GM10266 (cell line): ENCODE data around the gene LGALSL.

Experiments used
- DNase-seq: peaks from one replicate; pipeline ENCODE4 v3.0.0; 2012; ENCODE audit errors: extremely low spot score
- TF ChIP-seq, protein P1 (sequence below): IDR thresholded peaks from 2 replicates; pipeline ENCODE4 v1.5.1; 2012; ENCODE audit warnings: mild to moderate bottlenecking, low read depth; ENCODE audit not compliant: control insufficient read depth, insufficient read depth; ENCODE audit errors: missing control alignments

Gene LGALSL

DNA sequence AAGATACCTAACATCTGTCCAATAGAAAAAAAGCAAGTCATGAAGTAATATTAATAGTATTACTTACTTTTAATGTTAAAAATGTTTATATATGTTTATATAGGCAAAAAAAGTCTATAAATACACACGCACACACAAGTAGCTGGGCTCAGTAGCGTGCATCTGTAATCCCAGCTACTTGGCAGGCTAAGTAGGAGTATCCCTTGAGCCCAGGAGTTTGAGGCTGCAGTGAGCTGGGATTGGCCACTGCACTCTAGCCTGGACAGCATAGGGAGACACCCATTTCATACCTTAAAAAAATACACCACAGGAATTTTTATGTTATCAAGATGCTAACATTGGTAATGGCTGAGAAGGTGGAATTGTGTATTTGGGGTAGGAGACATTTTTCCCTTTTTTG is 52.7 kb downstream of the LGALSL start:
- TF ChIP-seq, protein P1, sequence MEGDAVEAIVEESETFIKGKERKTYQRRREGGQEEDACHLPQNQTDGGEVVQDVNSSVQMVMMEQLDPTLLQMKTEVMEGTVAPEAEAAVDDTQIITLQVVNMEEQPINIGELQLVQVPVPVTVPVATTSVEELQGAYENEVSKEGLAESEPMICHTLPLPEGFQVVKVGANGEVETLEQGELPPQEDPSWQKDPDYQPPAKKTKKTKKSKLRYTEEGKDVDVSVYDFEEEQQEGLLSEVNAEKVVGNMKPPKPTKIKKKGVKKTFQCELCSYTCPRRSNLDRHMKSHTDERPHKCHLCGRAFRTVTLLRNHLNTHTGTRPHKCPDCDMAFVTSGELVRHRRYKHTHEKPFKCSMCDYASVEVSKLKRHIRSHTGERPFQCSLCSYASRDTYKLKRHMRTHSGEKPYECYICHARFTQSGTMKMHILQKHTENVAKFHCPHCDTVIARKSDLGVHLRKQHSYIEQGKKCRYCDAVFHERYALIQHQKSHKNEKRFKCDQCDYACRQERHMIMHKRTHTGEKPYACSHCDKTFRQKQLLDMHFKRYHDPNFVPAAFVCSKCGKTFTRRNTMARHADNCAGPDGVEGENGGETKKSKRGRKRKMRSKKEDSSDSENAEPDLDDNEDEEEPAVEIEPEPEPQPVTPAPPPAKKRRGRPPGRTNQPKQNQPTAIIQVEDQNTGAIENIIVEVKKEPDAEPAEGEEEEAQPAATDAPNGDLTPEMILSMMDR = no peak
- DNase-seq = no peak
